RWPE1 (cell line): Measurements from ENCODE around the gene LIMA1.

Source experiments
- CTCF ChIA-PET: fragments of 350-600 bp; sonication (Branson Sonifier 250); formaldehyde crosslinking; extraction: SDS; loops from one replicate; lab custom pipeline; 2021; lab: Yijun Ruan, JAX
- POLR2A ChIA-PET: fragments of 400-600 bp; formaldehyde crosslinking; extraction: SDS; loops from one replicate; lab custom pipeline; 2020; ENCODE audit warnings: antibody characterized with exemption; ENCODE audit not compliant: low non-redundant PET; lab: Yijun Ruan, JAX
- DNase-seq: peaks from one replicate; pipeline ENCODE4 v3.0.0; 2012; ENCODE audit warnings: low spot score
- H3K27ac ChIP-seq: fragments of 450-650 bp; 2 replicates; pipeline ENCODE4 v1.5.1; 2017
- CTCF ChIP-seq: fragments of 450-650 bp; conservative IDR thresholded peaks from 2 replicates; pipeline ENCODE4 v1.5.1; 2017; ENCODE audit warnings: low read depth, mild to moderate bottlenecking

The LIMA1 gene

GRCh38 chr12:50243507-50243906 is 39.8 kb downstream of the LIMA1 start:
- ChIA-PET CTCF (interaction anchor here (0.7 kb wide), 1 partner anchor 13 kb away, joined by 3 read pairs; no protein-coding TSS in a partner anchor), POLR2A (no interaction called here)
- no peak for TF ChIP-seq CTCF
- H3K27ac ChIP-seq, result no peak overlapping the region
- no peak for DNase-seq

GRCh38 chr12:50242751-50243191 is 40.5 kb downstream of the LIMA1 start:
- ChIA-PET POLR2A (no interaction called here), CTCF (no interaction called here)
- TF ChIP-seq CTCF, result no peak
- DNase-seq, result no peak
- H3K27ac ChIP-seq, result no peak overlapping the region

GRCh38 chr12:50241178-50241577 is 42.1 kb downstream of the LIMA1 start:
- no peak for DNase-seq
- H3K27ac ChIP-seq, result no peak overlapping the region
- no peak for TF ChIP-seq CTCF
- ChIA-PET CTCF (no interaction called here), POLR2A (no interaction called here)

- H3K27ac ChIP-seq, result no peak overlapping the region
- ChIA-PET CTCF (no interaction called here), POLR2A (no interaction called here)
- DNase-seq, result no peak
- TF ChIP-seq CTCF, result no peak
Observed at GRCh38 chr12:50240792-50241114, 42.6 kb downstream of the LIMA1 start.

GRCh38 chr12:50240096-50240791 is 43.1 kb downstream of the LIMA1 start:
- no peak for TF ChIP-seq CTCF
- ChIA-PET POLR2A (no interaction called here), CTCF (interaction anchor here (0.7 kb wide), 1 partner anchor 22 kb away, joined by 4 read pairs; no protein-coding TSS in a partner anchor)
- no peak for DNase-seq
- no peak overlapping the region for H3K27ac ChIP-seq

- ChIA-PET CTCF (interaction anchor here (0.6 to 0.7 kb wide), 2 partner anchors 22 to 435 kb away, joined by 3 to 4 read pairs; no protein-coding TSS in a partner anchor), POLR2A (no interaction called here)
- H3K27ac ChIP-seq, result no peak overlapping the region
- no peak for DNase-seq
- no peak for TF ChIP-seq CTCF
Observed at GRCh38 chr12:50239355-50239891, 43.9 kb downstream of the LIMA1 start.
